IMR-90 (cell line): Measurements from ENCODE around the gene NEDD4L.

Experiments used
- BHLHE40 ChIP-seq: fragments of 150-350 bp; IDR thresholded peaks from 2 replicates; pipeline ENCODE4 v1.6.1; 2016; ENCODE audit warnings: mild to moderate bottlenecking, low read depth, low read length
- CTCF ChIP-seq: conservative IDR thresholded peaks from 2 replicates; pipeline ENCODE4 v1.5.1; 2012; ENCODE audit warnings: mild to moderate bottlenecking, low read depth, low read length, improper control_type of control experiment
- MAFK ChIP-seq: IDR thresholded peaks from 2 replicates; pipeline ENCODE4 v1.6.1; 2012; ENCODE audit warnings: low read depth, low read length, improper control_type of control experiment
- MAZ ChIP-seq: IDR thresholded peaks from 2 replicates; pipeline ENCODE4 v1.6.1; 2012; ENCODE audit warnings: low read depth, mild to moderate bottlenecking, low read length, improper control_type of control experiment, moderate library complexity, borderline replicate concordance
- POLR2A ChIP-seq: IDR thresholded peaks from 2 replicates; pipeline ENCODE4 v1.6.1; 2012; ENCODE audit warnings: mild to moderate bottlenecking, low read depth, low read length
- RCOR1 ChIP-seq: IDR thresholded peaks from 2 replicates; pipeline ENCODE4 v1.6.1; 2012; ENCODE audit warnings: mild to moderate bottlenecking, low read length, improper control_type of control experiment; ENCODE audit not compliant: insufficient replicate concordance
- RFX5 ChIP-seq: IDR thresholded peaks from 2 replicates; pipeline ENCODE4 v1.8.0; 2012; ENCODE audit warnings: low read depth, mild to moderate bottlenecking, low read length, moderate library complexity
- SMC3 ChIP-seq: fragments of 150-350 bp; IDR thresholded peaks from 2 replicates; pipeline ENCODE4 v1.6.1; 2016; ENCODE audit warnings: low read depth, mild to moderate bottlenecking, antibody characterized with exemption, low read length, moderate library complexity

GRCh38 chr18:58190842-58191530 is 147.0 kb downstream of the NEDD4L start:
- TF ChIP-seq POLR2A (no peak), CTCF (no peak), SMC3 (no peak), MAFK (no peak), MAZ (no peak), RFX5 (no peak), BHLHE40 (no peak), RCOR1 (no peak)
